GM23248 (cell line): ENCODE data around the gene ICE1.

Experiments
- EZH2 ChIP-seq: fragments of 200-600 bp; sonication (generic); IDR thresholded peaks from 2 replicates; pipeline ENCODE4 v1.6.1; 2018; ENCODE audit warnings: antibody characterized with exemption, mild to moderate bottlenecking; ENCODE audit not compliant: insufficient read depth, poor library complexity, severe bottlenecking
- EZH2phosphoT487 ChIP-seq: fragments of 200-600 bp; sonication (generic); IDR thresholded peaks from 2 replicates; pipeline ENCODE4 v1.6.1; 2018; ENCODE audit warnings: antibody characterized with exemption, moderate library complexity, mild to moderate bottlenecking, low read depth; ENCODE audit not compliant: insufficient read depth

DNA sequence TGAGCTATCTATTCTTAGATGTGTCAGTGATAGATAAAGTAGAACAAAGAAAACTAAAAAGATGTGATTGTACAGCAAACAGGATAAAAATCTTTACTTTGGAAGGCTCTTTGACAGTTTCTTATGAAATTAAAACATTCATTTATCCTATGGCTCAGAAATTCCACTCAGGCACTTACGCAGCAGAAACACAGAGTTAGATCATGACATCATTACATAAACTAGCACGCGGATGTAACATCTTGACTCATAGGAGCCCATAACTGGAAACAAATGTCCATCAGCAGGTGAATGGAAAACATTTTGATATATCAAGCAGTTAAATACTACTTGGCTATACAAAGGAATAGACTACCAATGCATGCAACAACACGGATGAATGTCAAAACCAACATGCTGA lies 45.3 kb downstream of the ICE1 start:
- TF ChIP-seq EZH2phosphoT487, result no peak
- no peak for TF ChIP-seq EZH2
